Spleen (tissue), 7 donors: ENCODE measurements around the gene DBNDD1.

Source experiments
- CTCF ChIP-seq, 11 experiments: fragments of 200-600 bp in 7 of 11; fragments of 450-650 bp in 4 of 11; sonication (generic) in 4 of 11; IDR thresholded peaks in 8 of 11; conservative IDR thresholded peaks in 3 of 11; 1 replicate in 7 of 11; 2 replicates in 4 of 11; pipeline versions ENCODE4 v1.4.0 to v1.8.0; 2016 to 2021; ENCODE audit warnings: antibody characterized with exemption in 11 of 11, inconsistent platforms in 4 of 11, mild to moderate bottlenecking in 1 of 11
- POLR2A ChIP-seq, 3 donors: fragments of 450-650 bp; IDR thresholded peaks; one replicate each; pipeline ENCODE4 v1.5.1; 2017; ENCODE audit warnings: antibody characterized with exemption in 3 of 3, mild to moderate bottlenecking in 1 of 3
- donor health status: DM: no; HTN: no; CAD: no; lungs with moderate emphysema.
- donor health status: DM: no; HTN: no; CAD: no.
- donor health status: DM: no; HTN: no; CAD: no.

GRCh38 chr16:90042946-90043514 is 23.8 kb upstream of the DBNDD1 start:
- TF ChIP-seq CTCF (IDR thresholded peaks at IDR 0.05 in 8 of 11, conservative IDR thresholded peaks at IDR 0.05 in 3 of 11) (no peak), POLR2A (IDR thresholded peaks at IDR 0.05) (no peak)
